K562 (cell line): ENCODE data around the gene SLC38A8. TPM values are rescaled to one million over a fixed set of nuclear protein-coding genes. Genes with fewer than 3 reads are reported as not detected.

Source experiments
- ATAC-seq: fragments of 200-7000 bp; cut with Tn5 transposase; 3 replicates; pipeline ENCODE4 v1.9.1; 2020; ENCODE audit warnings: moderate library complexity
- BruUV-seq: library from RNA; stranded (reverse); fragments of 400-500 nt; replicated peaks from 2 replicates; lab custom pipeline; 2021; lab: Mats Ljungman, UMichigan
- CTCF ChIA-PET: fragments of 300-600 bp; formaldehyde crosslinking; extraction: SDS; loops from one replicate; lab custom pipeline; 2021; ENCODE audit warnings: low intra/inter-chr PET ratio; lab: Yijun Ruan, JAX
- POLR2A ChIA-PET: fragments of 300-600, 350-650 bp; sonication (Branson Sonifier 250); formaldehyde crosslinking; extraction: SDS; loops from one replicate; lab custom pipeline; 2021; ENCODE audit warnings: antibody characterized with exemption, inconsistent platforms; lab: Yijun Ruan, JAX
- DNase-seq, 4 experiments: peaks; one replicate each; pipeline versions ENCODE4 v3.0.0 to v3.0.0-alpha.2; 2011 to 2018; ENCODE audit warnings: low spot score in 3 of 4, mixed read lengths in 3 of 4; ENCODE audit errors: extremely low read depth in 1 of 4
- FAIRE-seq: peaks from 2 replicates; lab custom pipeline; 2011; peaks lifted over from hg19 to GRCh38; lab: Jason Lieb, UNC
- H2AFZ ChIP-seq: 2 replicates; pipeline ENCODE4 v1.6.0; 2011; ENCODE audit warnings: low read depth, low read length, control low read depth, inconsistent platforms
- H3K27ac ChIP-seq: fragments of 200-600 bp; 3 replicates; pipeline ENCODE4 v1.8.0; 2011; ENCODE audit warnings: low read depth, mild to moderate bottlenecking, control low read depth, inconsistent platforms, low read length, moderate library complexity, mixed read lengths; ENCODE audit errors: extremely low read depth
- H3K27me3 ChIP-seq, 2 experiments: fragments of 300-600 bp in 1 of 2; 2 replicates in 1 of 2; 3 replicates in 1 of 2; pipeline versions ENCODE4 v1.6.0 to v1.8.0; 2011; ENCODE audit warnings: inconsistent platforms in 2 of 2, low read length in 2 of 2, mild to moderate bottlenecking in 1 of 2, mixed read lengths in 1 of 2, moderate library complexity in 1 of 2; ENCODE audit not compliant: control insufficient read depth in 2 of 2, insufficient read depth in 2 of 2
- H3K36me3 ChIP-seq: fragments of 300-600 bp; 3 replicates; pipeline ENCODE4 v1.8.0; 2011; ENCODE audit warnings: mild to moderate bottlenecking, low read length, inconsistent platforms; ENCODE audit not compliant: control insufficient read depth, insufficient read depth
- H3K4me1 ChIP-seq, 2 experiments: fragments of 200-600 bp in 1 of 2; replicated peaks in 1 of 2; 2 replicates in 1 of 2; 3 replicates in 1 of 2; pipeline versions ENCODE4 v1.5.1 to v1.8.0; 2011; ENCODE audit warnings: inconsistent platforms in 2 of 2, low read length in 2 of 2, mild to moderate bottlenecking in 1 of 2, mixed read lengths in 1 of 2, moderate library complexity in 1 of 2; ENCODE audit not compliant: control insufficient read depth in 2 of 2, insufficient read depth in 2 of 2
- H3K4me2 ChIP-seq: 2 replicates; pipeline ENCODE4 v1.6.1; 2011; ENCODE audit warnings: low read length, control low read depth, inconsistent platforms, mixed read lengths; ENCODE audit not compliant: insufficient read depth
- H3K4me3 ChIP-seq: fragments of 200-600 bp; sonication (generic), shearing (Covaris generic); 2 replicates; pipeline ENCODE4 v1.5.1; 2016; ENCODE audit warnings: control low read depth, inconsistent platforms
- H3K79me2 ChIP-seq: fragments of 200-600 bp; 3 replicates; pipeline ENCODE4 v1.8.0; 2011; ENCODE audit warnings: low read length, inconsistent platforms; ENCODE audit not compliant: control insufficient read depth, insufficient read depth
- H3K9ac ChIP-seq, 2 experiments: 2 replicates each; pipeline versions ENCODE4 v1.6.0 to v1.6.1; 2011; ENCODE audit warnings: low read depth in 2 of 2, low read length in 2 of 2, control low read depth in 1 of 2, inconsistent platforms in 1 of 2, mild to moderate bottlenecking in 1 of 2, mixed read lengths in 1 of 2; ENCODE audit not compliant: insufficient read depth in 1 of 2
- H3K9me1 ChIP-seq: one replicate; pipeline ENCODE4 v1.6.0; 2011; ENCODE audit warnings: inconsistent platforms, mild to moderate bottlenecking, low read length, moderate library complexity; ENCODE audit not compliant: control insufficient read depth, insufficient read depth
- H3K9me3 ChIP-seq: replicated peaks from 2 replicates; pipeline ENCODE4 v1.5.1; 2011; ENCODE audit warnings: low read depth, low read length, inconsistent platforms; ENCODE audit not compliant: control insufficient read depth, insufficient read depth
- H4K20me1 ChIP-seq: replicated peaks from 2 replicates; pipeline ENCODE4 v1.6.1; 2011; ENCODE audit warnings: low read length, inconsistent platforms, mixed read lengths; ENCODE audit not compliant: control insufficient read depth, insufficient read depth
- CBX3 ChIP-seq, 2 experiments: IDR thresholded peaks; 1 replicate in 1 of 2; 2 replicates in 1 of 2; pipeline ENCODE4 v1.6.1; 2012; ENCODE audit warnings: inconsistent platforms in 2 of 2, low read length in 2 of 2, borderline replicate concordance in 1 of 2, control low read depth in 1 of 2
- ZNF224 ChIP-seq: sonication (generic); formaldehyde crosslinking; IDR thresholded peaks from 2 replicates; pipeline ENCODE4 v1.8.0; 2022; ENCODE audit warnings: mild to moderate bottlenecking, missing genetic modification reagents
- ZNF280A ChIP-seq: fragments of 450-650 bp; IDR thresholded peaks from 2 replicates; pipeline ENCODE4 v1.6.1; 2018; ENCODE audit warnings: mild to moderate bottlenecking, low read depth; ENCODE audit not compliant: partially characterized antibody
- ZNF77 ChIP-seq: fragments of 250-450 bp; sonication (Bioruptor Pico); IDR thresholded peaks from 2 replicates; pipeline ENCODE4 v1.5.0; 2020
- WGBS: fragments of 100-300 bp; shearing (Covaris generic); methylation state at CpG from one replicate; pipeline ENCODE4 v1.1.6; 2016; ENCODE audit warnings: low coverage, mixed read lengths; ENCODE audit not compliant: insufficient coverage; ENCODE audit errors: missing lambda C conversion rate; 5-methylcytosine and 5-hydroxymethylcytosine counted together
- in situ Hi-C: fragments of 300-500 bp; cut with MboI; formaldehyde crosslinking; loops from 4 replicates; pipeline ENCODE4 v1.15.0; 2018; ENCODE audit warnings: inconsistent platforms, mixed read lengths
- intact Hi-C: fragments of 100-400 bp; cut with micrococcal nuclease; formaldehyde crosslinking; loops from 2 replicates; pipeline ENCODE4 v1.14.2; 2022
- polyA plus RNA-seq, 8 experiments: library from polyadenylated mRNA; depleted of rRNA in 4 of 8; stranded (reverse) in 5 of 8; unstranded in 3 of 8; fragments of >200 nt; fragmentation: Nextera tagmentation in 2 of 8; fragmentation: Illumina TruSeq in 1 of 8; extraction: Ambion mirVana in 2 of 8; extraction: Trizol in 1 of 8; gene quantifications; 2 replicates each; pipeline versions ENCODE4 v1.2.1 to v1.2.3, GENCODE V29; 2011 to 2014; ENCODE audit warnings: inconsistent platforms in 1 of 8, missing spikeins in 1 of 8
- total RNA-seq, 7 experiments: library from RNA; depleted of rRNA in 6 of 7; stranded (reverse); fragments of >200 nt in 6 of 7; fragmentation: Illumina TruSeq in 2 of 7; extraction: Trizol in 2 of 7; gene quantifications; 2 replicates each; pipeline versions ENCODE4 v1.2.1 to v1.2.3, GENCODE V29; 2011 to 2021; ENCODE audit warnings: low replicate concordance in 1 of 7

The SLC38A8 gene
- total and polyA plus RNA-seq, 9 of the 15 experiments (the other 6 are each of a cell fraction or from before 2014, with no cell fraction given) = 0.28 TPM; not detected in 8

DNA sequence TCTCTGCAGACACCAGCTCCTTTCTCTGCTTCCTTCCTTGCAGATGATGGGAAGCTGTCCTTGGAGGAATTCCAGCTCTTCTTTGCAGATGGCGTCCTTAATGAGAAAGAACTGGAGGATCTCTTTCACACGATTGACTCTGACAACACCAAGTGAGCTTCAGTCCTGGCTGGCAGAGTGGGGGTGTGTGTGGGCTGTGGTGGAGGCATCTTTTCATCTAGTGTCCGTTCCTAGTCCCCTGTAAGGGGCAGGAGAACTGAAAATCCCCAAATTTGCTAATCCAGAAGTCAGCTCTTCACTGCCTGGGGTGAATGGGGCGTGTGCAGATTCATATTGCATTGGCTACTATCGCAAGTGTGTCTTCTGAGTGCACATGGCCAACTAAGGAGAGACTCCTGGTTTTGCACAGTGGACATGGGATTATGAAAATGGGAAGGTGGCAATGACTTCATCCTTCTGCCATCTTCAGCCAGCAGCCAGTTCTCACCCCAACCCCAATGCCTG lies 64.1 kb downstream of the SLC38A8 start:
- in situ Hi-C loops = loop anchor here (10.0 kb wide), 1 partner anchor 66 kb away; the partner anchor contains the start of gene SLC38A8
- no peak for FAIRE-seq
- H3K4me3 ChIP-seq = no peak overlapping the region
- H3K9ac ChIP-seq = no peak overlapping the region
- H2AFZ ChIP-seq = no peak overlapping the region
- ChIA-PET POLR2A (interaction anchor here (0.5 to 1.6 kb wide), 2 partner anchors 11 to 22 kb away, joined by 3 to 6 read pairs; no protein-coding TSS in a partner anchor), CTCF (no interaction called here)
- H3K4me2 ChIP-seq = no peak overlapping the region
- TF ChIP-seq CBX3 (IDR thresholded peaks at IDR 0.05; ENCODE audit: borderline replicate concordance in 1 of 2, low read length in 2 of 2) = 0 out of 3 replicates have a peak, but pooled peaks of 1 of the 2 experiments have one; percentile 37
- no peak for TF ChIP-seq ZNF280A
- no peak for TF ChIP-seq ZNF77
- TF ChIP-seq ZNF224 (CRISPR knock-in tag) = no peak
- H3K27ac ChIP-seq = no peak overlapping the region
- H3K79me2 ChIP-seq = no peaks in the 10 kb centered on the region
- H3K9me1 ChIP-seq = no peaks in the 10 kb centered on the region
- H4K20me1 ChIP-seq = 0 out of 2 replicates have a peak, but pooled peaks cover 14% of the 10 kb centered on the region
- H3K27me3 ChIP-seq = peaks cover 21 to 74% of the 10 kb centered on the region in 2 experiments
- no peak for DNase-seq
- no TSS peak for BruUV-seq
- H3K36me3 ChIP-seq = no peaks in the 10 kb centered on the region
- peaks cover 0 to 4% of the 10 kb centered on the region in 2 experiments; a peak in 1 of 5 replicates for H3K4me1 ChIP-seq
- no peak for ATAC-seq
- peaks cover 4% of the 10 kb centered on the region; the same call in 1 of the 2 replicates for H3K9me3 ChIP-seq
- intact Hi-C loops = no loop called here
- whole genome bisulfite sequencing = 3% methylated on average over 5 of the region's 5 CpGs
